ENCODE data around the gene SPHK1.
"Not testable (repeated sequence)": the region's sequence is repeated elsewhere in the genome, so short reads cannot be mapped to it uniquely, and the experiment has no call there.

SPHK1 gene, protein sequence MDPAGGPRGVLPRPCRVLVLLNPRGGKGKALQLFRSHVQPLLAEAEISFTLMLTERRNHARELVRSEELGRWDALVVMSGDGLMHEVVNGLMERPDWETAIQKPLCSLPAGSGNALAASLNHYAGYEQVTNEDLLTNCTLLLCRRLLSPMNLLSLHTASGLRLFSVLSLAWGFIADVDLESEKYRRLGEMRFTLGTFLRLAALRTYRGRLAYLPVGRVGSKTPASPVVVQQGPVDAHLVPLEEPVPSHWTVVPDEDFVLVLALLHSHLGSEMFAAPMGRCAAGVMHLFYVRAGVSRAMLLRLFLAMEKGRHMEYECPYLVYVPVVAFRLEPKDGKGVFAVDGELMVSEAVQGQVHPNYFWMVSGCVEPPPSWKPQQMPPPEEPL

GRCh38 chr17:76384222-76384986, at the start of gene SPHK1:
Gene SPHK1, plus strand, starts transcription at chr17:76384609. Its CDS starts 1,036 bp downstream, at chr17:76385645.
- H3K4me1 ChIP-seq (ENCODE audit: control insufficient read depth, insufficient read depth, low read length): peaks cover 8% of the 10 kb centered on the region

GRCh38 chr17:76335716-76336381, 48.6 kb upstream of the SPHK1 start:
- no peaks in the 10 kb centered on the region for H3K4me1 ChIP-seq (ENCODE audit: control insufficient read depth, insufficient read depth, low read length)
- DNase-seq (ENCODE audit: low read depth, low spot score): no peak
- no CpG with 5 or more reads among the region's 9 CpGs for WGBS (ENCODE audit: insufficient coverage, insufficient read length)
- H3K27ac ChIP-seq (ENCODE audit: low read length): no peak overlapping the region
- no peaks in the 10 kb centered on the region for H3K36me3 ChIP-seq (ENCODE audit: control insufficient read depth, insufficient read depth, low read length)
- no peaks in the 10 kb centered on the region for H3K9me3 ChIP-seq (ENCODE audit: control insufficient read depth, insufficient read depth, low read length)
- H3K4me3 ChIP-seq (ENCODE audit: low read length): no peak overlapping the region
- no peaks in the 10 kb centered on the region for H3K27me3 ChIP-seq (ENCODE audit: control insufficient read depth, insufficient read depth, low read length)

More at GRCh38 chr17:76384222-76384986, at the start of gene SPHK1:
- Histone ChIP-seq H3K27me3 (ENCODE audit: control insufficient read depth, insufficient read depth, low read length) (peaks cover 16% of the 10 kb centered on the region; the same call in 1 of the 2 replicates), H3K4me3 (ENCODE audit: low read length) (peak within 1 kb of the TSS; percentile 74; the same call in 1 of the 2 replicates), H3K36me3 (ENCODE audit: control insufficient read depth, insufficient read depth, low read length) (no peaks in the 10 kb centered on the region), H3K27ac (ENCODE audit: low read length) (no peak within 1 kb of the TSS), H3K9me3 (ENCODE audit: control insufficient read depth, insufficient read depth, low read length) (no peaks in the 10 kb centered on the region)
- DNase-seq (ENCODE audit: low read depth, low spot score): no peak
- WGBS (ENCODE audit: insufficient coverage, insufficient read length): no CpG with 5 or more reads among the region's 118 CpGs

DNA sequence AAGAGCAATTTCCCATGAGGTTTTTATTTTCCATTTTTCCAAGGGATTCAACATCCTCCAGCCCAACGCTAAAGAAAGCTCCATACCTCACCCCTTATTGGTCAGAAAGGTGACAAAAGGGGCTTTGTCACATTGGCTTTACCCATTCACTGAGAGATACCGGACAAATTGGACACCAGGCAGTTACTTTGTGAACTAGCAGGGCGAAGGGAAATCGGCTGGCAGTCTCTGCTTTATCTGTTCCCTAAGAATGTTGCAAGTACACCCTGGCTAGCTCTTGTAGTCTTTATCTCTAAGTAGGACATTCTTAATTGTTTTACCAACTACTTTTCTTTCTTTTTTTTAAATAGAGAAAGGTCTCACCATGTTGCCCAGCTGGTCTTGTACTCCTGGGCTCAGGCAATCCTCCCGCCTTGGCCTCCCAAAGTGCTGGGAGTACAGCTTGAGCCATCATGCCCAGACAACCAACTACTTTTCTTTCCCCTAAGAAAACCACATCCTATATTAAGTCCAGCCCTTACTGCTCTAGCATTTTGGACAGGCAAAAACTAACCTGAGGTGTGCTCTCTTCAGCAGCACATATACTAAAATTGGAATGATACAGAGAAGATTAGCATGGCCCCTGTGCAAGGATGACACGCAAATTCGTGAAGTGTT, 47.5 kb upstream of the SPHK1 start:
- Histone ChIP-seq H3K9me3 (ENCODE audit: control insufficient read depth, insufficient read depth, low read length) (no peaks in the 10 kb centered on the region), H3K4me1 (ENCODE audit: control insufficient read depth, insufficient read depth, low read length) (no peaks in the 10 kb centered on the region), H3K27me3 (ENCODE audit: control insufficient read depth, insufficient read depth, low read length) (no peaks in the 10 kb centered on the region), H3K27ac (ENCODE audit: low read length) (no peak overlapping the region), H3K4me3 (ENCODE audit: low read length) (no peak overlapping the region), H3K36me3 (ENCODE audit: control insufficient read depth, insufficient read depth, low read length) (no peaks in the 10 kb centered on the region)
- DNase-seq (ENCODE audit: low read depth, low spot score): no peak
- no CpG with 5 or more reads among the region's 7 CpGs for WGBS (ENCODE audit: insufficient coverage, insufficient read length)

DNA sequence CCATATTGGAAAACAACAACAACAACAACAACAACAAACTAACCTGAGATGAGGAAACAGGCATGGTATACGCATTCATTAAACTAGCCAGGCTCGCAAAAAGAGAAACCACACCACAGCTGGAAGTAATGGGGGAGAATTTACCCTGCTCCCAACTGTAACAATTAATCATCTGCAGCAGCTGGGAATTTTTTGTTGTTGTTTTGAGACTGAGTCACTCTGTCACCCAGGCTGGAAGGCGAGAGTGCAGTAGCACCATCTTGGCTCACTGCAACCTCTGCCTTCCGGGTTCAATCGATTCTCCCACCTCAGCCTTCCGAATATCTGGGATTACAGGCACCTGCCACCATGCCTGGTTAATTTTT, 47.0 kb upstream of the SPHK1 start:
- no CpG with 5 or more reads among the region's 6 CpGs for WGBS (ENCODE audit: insufficient coverage, insufficient read length)
- no peak overlapping the region for H3K27ac ChIP-seq (ENCODE audit: low read length)
- H3K4me1 ChIP-seq (ENCODE audit: control insufficient read depth, insufficient read depth, low read length): no peaks in the 10 kb centered on the region
- no peaks in the 10 kb centered on the region for H3K27me3 ChIP-seq (ENCODE audit: control insufficient read depth, insufficient read depth, low read length)
- DNase-seq (ENCODE audit: low read depth, low spot score): no peak
- no peaks in the 10 kb centered on the region for H3K9me3 ChIP-seq (ENCODE audit: control insufficient read depth, insufficient read depth, low read length)
- H3K36me3 ChIP-seq (ENCODE audit: control insufficient read depth, insufficient read depth, low read length): no peaks in the 10 kb centered on the region
- no peak overlapping the region for H3K4me3 ChIP-seq (ENCODE audit: low read length)

DNA sequence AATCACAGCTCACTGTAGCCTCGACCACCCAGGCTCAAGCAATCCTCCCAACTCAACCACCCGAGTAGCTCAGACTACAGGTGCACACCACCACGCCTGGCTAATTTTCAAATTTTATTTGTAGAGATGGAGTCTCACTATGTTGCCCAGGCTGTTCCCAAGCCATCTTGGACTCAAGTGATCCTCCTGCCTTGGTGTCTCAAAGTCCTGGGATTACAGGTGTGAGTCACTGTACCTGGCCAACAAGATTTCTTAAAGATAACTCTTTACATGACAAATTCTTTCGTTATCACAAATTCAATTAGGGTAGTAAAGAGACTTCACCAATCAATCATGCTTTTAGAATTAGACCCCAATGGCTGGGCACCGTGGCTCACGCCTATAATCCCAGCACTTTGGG, 43.1 kb upstream of the SPHK1 start:
- WGBS (ENCODE audit: insufficient coverage, insufficient read length): no CpG with 5 or more reads among the region's 6 CpGs
- H3K9me3 ChIP-seq (ENCODE audit: control insufficient read depth, insufficient read depth, low read length): no peaks in the 10 kb centered on the region
- no peaks in the 10 kb centered on the region for H3K36me3 ChIP-seq (ENCODE audit: control insufficient read depth, insufficient read depth, low read length)
- no peak for DNase-seq (ENCODE audit: low read depth, low spot score)
- no peaks in the 10 kb centered on the region for H3K27me3 ChIP-seq (ENCODE audit: control insufficient read depth, insufficient read depth, low read length)
- H3K4me1 ChIP-seq (ENCODE audit: control insufficient read depth, insufficient read depth, low read length): no peaks in the 10 kb centered on the region
- no peak overlapping the region for H3K4me3 ChIP-seq (ENCODE audit: low read length)
- H3K27ac ChIP-seq (ENCODE audit: low read length): no peak overlapping the region

- peaks cover 4% of the 10 kb centered on the region for H3K36me3 ChIP-seq (ENCODE audit: control insufficient read depth, insufficient read depth, low read length)
- no peaks in the 10 kb centered on the region for H3K4me1 ChIP-seq (ENCODE audit: control insufficient read depth, insufficient read depth, low read length)
- no peaks in the 10 kb centered on the region for H3K27me3 ChIP-seq (ENCODE audit: control insufficient read depth, insufficient read depth, low read length)
- no CpG with 5 or more reads among the region's 7 CpGs for WGBS (ENCODE audit: insufficient coverage, insufficient read length)
- DNase-seq (ENCODE audit: low read depth, low spot score): no peak
- no peak overlapping the region for H3K27ac ChIP-seq (ENCODE audit: low read length)
- no peak overlapping the region for H3K4me3 ChIP-seq (ENCODE audit: low read length)
- H3K9me3 ChIP-seq (ENCODE audit: control insufficient read depth, insufficient read depth, low read length): no peaks in the 10 kb centered on the region
Observed at GRCh38 chr17:76343106-76343505, 41.3 kb upstream of the SPHK1 start.

- Histone ChIP-seq H3K4me3 (ENCODE audit: low read length) (no peak overlapping the region), H3K27ac (ENCODE audit: low read length) (no peak overlapping the region), H3K27me3 (ENCODE audit: control insufficient read depth, insufficient read depth, low read length) (no peaks in the 10 kb centered on the region), H3K9me3 (ENCODE audit: control insufficient read depth, insufficient read depth, low read length) (no peaks in the 10 kb centered on the region), H3K36me3 (ENCODE audit: control insufficient read depth, insufficient read depth, low read length) (peaks cover 4% of the 10 kb centered on the region), H3K4me1 (ENCODE audit: control insufficient read depth, insufficient read depth, low read length) (no peaks in the 10 kb centered on the region)
- no CpG with 5 or more reads among the region's 14 CpGs for WGBS (ENCODE audit: insufficient coverage, insufficient read length)
- no peak for DNase-seq (ENCODE audit: low read depth, low spot score)
Observed at GRCh38 chr17:76345377-76345974, 38.9 kb upstream of the SPHK1 start.

DNA sequence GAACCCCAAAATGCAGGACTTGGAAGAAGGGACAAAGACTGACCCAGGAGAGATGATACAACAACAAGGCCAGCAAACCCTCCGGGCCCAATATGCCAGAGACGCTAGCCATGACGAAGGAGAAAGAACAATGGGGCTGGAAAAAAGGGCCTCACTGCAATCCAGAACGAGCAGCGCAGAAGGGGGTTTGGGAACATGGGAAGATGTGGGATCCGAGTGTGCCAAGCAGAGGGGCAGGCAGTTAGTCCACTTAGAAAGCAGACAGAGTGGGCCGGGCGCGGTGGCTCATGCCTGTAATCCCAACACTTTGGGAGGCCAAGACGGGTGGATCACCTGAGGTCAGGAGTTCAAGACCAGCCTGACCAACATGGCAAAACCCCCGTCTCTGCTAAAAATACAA, 37.5 kb upstream of the SPHK1 start:
- WGBS (ENCODE audit: insufficient coverage, insufficient read length): no CpG with 5 or more reads among the region's 11 CpGs
- DNase-seq (ENCODE audit: low read depth, low spot score); H3K27ac ChIP-seq (ENCODE audit: low read length); H3K4me1 ChIP-seq (ENCODE audit: control insufficient read depth, insufficient read depth, low read length); H3K4me3 ChIP-seq (ENCODE audit: low read length); H3K27me3 ChIP-seq (ENCODE audit: control insufficient read depth, insufficient read depth, low read length); H3K36me3 ChIP-seq (ENCODE audit: control insufficient read depth, insufficient read depth, low read length); H3K9me3 ChIP-seq (ENCODE audit: control insufficient read depth, insufficient read depth, low read length): not testable (repeated sequence)

GRCh38 chr17:76350463-76350862, 33.9 kb upstream of the SPHK1 start:
- Histone ChIP-seq H3K4me1 (ENCODE audit: control insufficient read depth, insufficient read depth, low read length) (peaks cover 1% of the 10 kb centered on the region; the same call in 1 of the 2 replicates), H3K27me3 (ENCODE audit: control insufficient read depth, insufficient read depth, low read length) (no peaks in the 10 kb centered on the region), H3K27ac (ENCODE audit: low read length) (no peak overlapping the region), H3K9me3 (ENCODE audit: control insufficient read depth, insufficient read depth, low read length) (no peaks in the 10 kb centered on the region), H3K36me3 (ENCODE audit: control insufficient read depth, insufficient read depth, low read length) (peaks cover 4% of the 10 kb centered on the region), H3K4me3 (ENCODE audit: low read length) (no peak overlapping the region)
- no peak for DNase-seq (ENCODE audit: low read depth, low spot score)
- no CpG with 5 or more reads among the region's 5 CpGs for WGBS (ENCODE audit: insufficient coverage, insufficient read length)

All from iPS DF 6.9 (cell line).